NCI-H82 treated with DMSO at 0.1 percent for 48 hours (cell line): ENCODE measurements around the gene VPS35L.

ENCODE experiments used
- DNase-seq: peaks from one replicate; lab custom pipeline; 2025; ENCODE audit not compliant: unreplicated experiment; lab: John Stamatoyannopoulos, UW

Gene VPS35L

GRCh38 chr16:19737306-19738038, 182.0 kb downstream of the VPS35L start:
- DNase-seq = no peak

GRCh38 chr16:19741354-19741753, 185.9 kb downstream of the VPS35L start:
- DNase-seq = no peak

- DNase-seq = no peak
Measured at GRCh38 chr16:19743816-19744159, 188.3 kb downstream of the VPS35L start.

GRCh38 chr16:19744670-19745069, 189.2 kb downstream of the VPS35L start:
- DNase-seq = no peak

GRCh38 chr16:19745286-19746010, 189.9 kb downstream of the VPS35L start:
- DNase-seq = no peak

- peak; percentile 16 for DNase-seq
Measured at GRCh38 chr16:19746561-19746960, 191.1 kb downstream of the VPS35L start.

GRCh38 chr16:19748389-19749168, 193.1 kb downstream of the VPS35L start:
- peak; percentile 78 for DNase-seq

GRCh38 chr16:19749571-19750080, 194.1 kb downstream of the VPS35L start:
- DNase-seq = no peak
